KMS-11 (cell line): ENCODE data around the gene CPSF3.

Source experiments
- H2AFZ ChIP-seq: fragments of 200-600 bp; sonication (generic); 2 replicates; pipeline ENCODE4 v1.6.1; 2016; ENCODE audit warnings: antibody characterized with exemption, mixed run types, low read depth
- H3K27ac ChIP-seq: fragments of 200-600 bp; sonication (generic); 2 replicates; pipeline ENCODE4 v1.6.1; 2016; ENCODE audit warnings: mild to moderate bottlenecking, mixed run types
- H3K27me3 ChIP-seq: fragments of 200-600 bp; sonication (generic); 2 replicates; pipeline ENCODE4 v1.6.1; 2017; ENCODE audit warnings: mild to moderate bottlenecking, low read depth, mixed run types, moderate library complexity; ENCODE audit not compliant: insufficient read depth
- H3K36me3 ChIP-seq: fragments of 200-600 bp; sonication (generic); 2 replicates; pipeline ENCODE4 v1.6.1; 2017; ENCODE audit warnings: mild to moderate bottlenecking, mixed run types; ENCODE audit not compliant: insufficient read depth
- H3K4me1 ChIP-seq: fragments of 200-600 bp; sonication (generic); 2 replicates; pipeline ENCODE4 v1.6.1; 2016; ENCODE audit warnings: mild to moderate bottlenecking, low read depth, mixed run types; ENCODE audit not compliant: poor library complexity, severe bottlenecking
- H3K4me2 ChIP-seq: fragments of 200-600 bp; sonication (generic); 2 replicates; pipeline ENCODE4 v1.7.0; 2016; ENCODE audit warnings: mild to moderate bottlenecking, mixed run types
- H3K4me3 ChIP-seq: fragments of 200-600 bp; sonication (generic); IDR thresholded peaks from 2 replicates; pipeline ENCODE4 v1.6.1; 2017; ENCODE audit warnings: low read depth, low read length, mixed read lengths; ENCODE audit not compliant: insufficient read depth
- H3K79me2 ChIP-seq: fragments of 200-600 bp; sonication (generic); 2 replicates; pipeline ENCODE4 v1.6.1; 2016; ENCODE audit warnings: low read depth, mixed run types; ENCODE audit not compliant: insufficient read depth
- H3K9ac ChIP-seq: fragments of 200-600 bp; sonication (generic); 2 replicates; pipeline ENCODE4 v1.6.1; 2016; ENCODE audit warnings: mild to moderate bottlenecking, mixed run types
- H4K20me1 ChIP-seq: fragments of 200-600 bp; sonication (generic); 2 replicates; pipeline ENCODE4 v1.6.1; 2016; ENCODE audit warnings: mild to moderate bottlenecking, mixed run types; ENCODE audit not compliant: insufficient read depth
- TF ChIP-seq, protein P1 (sequence below): fragments of 200-600 bp; sonication (generic); conservative IDR thresholded peaks from 2 replicates; pipeline ENCODE4 v1.6.1; 2017; ENCODE audit warnings: low read depth, mild to moderate bottlenecking, antibody characterized with exemption, low read length, moderate library complexity, mixed read lengths

The CPSF3 gene

DNA sequence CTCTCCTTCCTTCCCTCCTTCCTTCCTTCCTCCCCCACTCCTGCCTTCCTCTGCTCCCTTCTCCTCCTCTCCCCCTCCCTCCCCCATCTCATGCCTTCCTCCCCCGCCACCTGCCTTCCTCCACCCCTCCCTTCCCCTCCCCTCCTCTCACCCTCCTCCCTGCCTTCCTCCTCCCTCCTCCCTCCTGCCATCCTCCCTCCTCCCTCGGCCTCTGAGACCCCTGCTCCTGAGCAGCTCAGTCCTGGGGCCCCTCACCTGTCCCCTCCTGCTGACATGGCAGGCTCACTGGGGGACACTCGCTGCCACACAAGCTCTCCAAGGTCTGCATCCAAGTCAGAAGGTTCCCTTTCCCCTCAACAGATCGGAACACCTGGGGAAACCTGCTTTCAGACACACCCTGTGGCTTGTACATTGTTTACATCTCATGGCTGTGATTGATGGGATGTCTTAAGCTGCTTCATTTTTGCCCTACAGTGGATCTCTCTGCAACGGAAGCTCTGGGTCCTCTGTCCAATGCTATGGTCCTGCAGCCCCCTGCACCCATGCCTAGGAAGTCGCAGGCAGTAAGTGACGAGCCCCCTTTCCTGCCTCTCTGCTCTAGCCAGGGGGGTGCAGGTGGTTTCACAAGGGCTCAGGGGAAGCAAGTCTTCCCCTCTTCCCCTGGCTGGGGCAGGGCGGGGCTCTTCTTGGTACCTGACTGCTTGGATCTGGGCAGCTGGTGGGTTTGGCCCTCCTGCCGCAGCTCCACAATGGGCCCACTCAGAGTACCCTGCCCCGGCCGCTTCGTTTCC, 23.0 kb upstream of the CPSF3 start:
- Histone ChIP-seq H3K4me2 (no peak overlapping the region), H3K79me2 (no peaks in the 10 kb centered on the region), H3K27me3 (no peaks in the 10 kb centered on the region), H3K4me1 (no peaks in the 10 kb centered on the region), H3K9ac (no peak overlapping the region), H3K27ac (no peak overlapping the region), H3K36me3 (no peaks in the 10 kb centered on the region), H2AFZ (no peak overlapping the region), H3K4me3 (no peak overlapping the region), H4K20me1 (no peaks in the 10 kb centered on the region)
- TF ChIP-seq, protein P1, sequence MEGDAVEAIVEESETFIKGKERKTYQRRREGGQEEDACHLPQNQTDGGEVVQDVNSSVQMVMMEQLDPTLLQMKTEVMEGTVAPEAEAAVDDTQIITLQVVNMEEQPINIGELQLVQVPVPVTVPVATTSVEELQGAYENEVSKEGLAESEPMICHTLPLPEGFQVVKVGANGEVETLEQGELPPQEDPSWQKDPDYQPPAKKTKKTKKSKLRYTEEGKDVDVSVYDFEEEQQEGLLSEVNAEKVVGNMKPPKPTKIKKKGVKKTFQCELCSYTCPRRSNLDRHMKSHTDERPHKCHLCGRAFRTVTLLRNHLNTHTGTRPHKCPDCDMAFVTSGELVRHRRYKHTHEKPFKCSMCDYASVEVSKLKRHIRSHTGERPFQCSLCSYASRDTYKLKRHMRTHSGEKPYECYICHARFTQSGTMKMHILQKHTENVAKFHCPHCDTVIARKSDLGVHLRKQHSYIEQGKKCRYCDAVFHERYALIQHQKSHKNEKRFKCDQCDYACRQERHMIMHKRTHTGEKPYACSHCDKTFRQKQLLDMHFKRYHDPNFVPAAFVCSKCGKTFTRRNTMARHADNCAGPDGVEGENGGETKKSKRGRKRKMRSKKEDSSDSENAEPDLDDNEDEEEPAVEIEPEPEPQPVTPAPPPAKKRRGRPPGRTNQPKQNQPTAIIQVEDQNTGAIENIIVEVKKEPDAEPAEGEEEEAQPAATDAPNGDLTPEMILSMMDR: no peak

DNA sequence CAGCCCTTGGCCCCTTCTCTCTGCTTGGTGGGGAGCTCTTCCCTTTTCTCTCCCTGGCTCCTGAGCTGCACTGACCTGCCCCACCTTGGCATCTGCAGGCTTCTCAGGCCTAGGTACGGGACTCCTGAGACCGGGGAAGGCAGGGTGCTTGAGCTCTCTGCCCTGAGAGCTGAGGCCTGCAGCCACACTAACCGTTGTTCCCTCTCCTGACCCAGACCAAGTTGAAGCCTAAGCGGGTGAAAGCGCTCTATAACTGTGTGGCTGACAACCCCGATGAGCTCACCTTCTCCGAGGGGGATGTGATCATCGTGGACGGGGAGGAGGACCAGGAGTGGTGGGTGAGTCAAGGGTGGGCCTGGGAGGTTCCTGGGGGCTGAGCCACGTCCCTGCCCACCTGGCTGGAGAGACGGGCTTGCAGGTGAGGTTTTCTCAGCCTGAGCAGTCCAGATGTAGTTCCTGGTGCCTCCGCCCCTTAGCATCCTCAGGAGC, 22.4 kb upstream of the CPSF3 start:
- H3K9ac ChIP-seq: no peak overlapping the region
- no peak overlapping the region for H3K27ac ChIP-seq
- H3K36me3 ChIP-seq: no peaks in the 10 kb centered on the region
- no peaks in the 10 kb centered on the region for H3K79me2 ChIP-seq
- no peak overlapping the region for H3K4me3 ChIP-seq
- no peaks in the 10 kb centered on the region for H3K4me1 ChIP-seq
- H4K20me1 ChIP-seq: no peaks in the 10 kb centered on the region
- H2AFZ ChIP-seq: no peak overlapping the region
- H3K4me2 ChIP-seq: no peak overlapping the region
- H3K27me3 ChIP-seq: no peaks in the 10 kb centered on the region
- TF ChIP-seq, protein P1: no peak

DNA sequence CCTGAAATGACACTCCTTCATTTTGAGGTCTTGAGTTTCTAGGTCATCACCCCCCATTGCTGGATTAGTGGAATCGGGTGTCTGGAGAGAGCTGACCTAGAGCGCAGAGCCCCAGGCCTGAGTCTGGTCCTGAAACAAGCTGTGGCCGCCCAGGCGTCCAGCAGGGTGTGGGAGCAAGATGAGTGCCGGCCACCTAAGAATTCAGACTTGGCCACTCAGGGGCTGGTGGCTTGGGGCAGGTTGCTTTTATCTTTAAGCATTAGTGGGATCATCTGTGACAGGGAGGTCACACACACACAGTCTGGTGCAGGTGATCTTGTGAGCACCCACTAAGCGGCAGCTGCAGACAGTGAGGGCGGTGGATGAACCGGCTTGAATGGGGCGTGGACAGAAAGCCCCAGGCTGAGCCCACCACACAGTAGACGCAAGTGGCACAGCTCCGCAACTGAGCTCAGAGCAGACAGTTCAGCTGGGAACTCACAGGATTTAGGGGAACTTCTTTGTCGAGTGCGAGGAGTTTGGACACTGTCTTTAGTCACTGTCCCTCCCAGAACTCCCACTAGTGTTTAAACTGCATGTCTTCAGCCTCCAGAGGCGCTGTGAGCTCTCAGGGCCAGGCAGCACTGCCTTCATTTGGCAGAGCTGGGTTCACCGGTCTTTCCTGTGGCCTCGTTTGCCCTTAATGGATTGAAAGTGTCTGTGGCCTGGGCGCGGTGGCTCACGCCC, 21.6 kb upstream of the CPSF3 start:
- H4K20me1 ChIP-seq: no peaks in the 10 kb centered on the region
- no peak overlapping the region for H3K27ac ChIP-seq
- no peak overlapping the region for H3K9ac ChIP-seq
- TF ChIP-seq, protein P1: no peak
- no peak overlapping the region for H3K4me2 ChIP-seq
- no peak overlapping the region for H3K4me3 ChIP-seq
- H3K27me3 ChIP-seq: no peaks in the 10 kb centered on the region
- H3K79me2 ChIP-seq: no peaks in the 10 kb centered on the region
- H3K36me3 ChIP-seq: no peaks in the 10 kb centered on the region
- no peak overlapping the region for H2AFZ ChIP-seq
- no peaks in the 10 kb centered on the region for H3K4me1 ChIP-seq

DNA sequence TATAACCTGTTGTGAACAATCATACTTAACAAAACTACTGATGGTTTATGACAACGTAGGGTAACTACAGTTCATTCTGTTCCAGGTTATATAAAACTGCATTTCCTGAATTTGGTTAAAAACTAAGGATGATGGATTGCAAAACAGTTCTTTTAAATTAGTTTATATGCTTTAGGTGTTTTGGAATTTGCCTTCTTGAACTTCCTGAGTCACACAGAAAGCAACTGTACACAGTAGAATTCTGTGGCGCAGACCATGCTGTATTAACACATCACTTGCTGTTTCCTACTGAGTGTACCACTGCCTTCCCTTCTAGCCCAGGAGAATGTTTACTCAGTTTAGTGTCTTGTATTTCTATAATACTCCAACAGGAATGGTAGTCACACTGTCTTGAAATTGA, 19.5 kb upstream of the CPSF3 start:
- H4K20me1 ChIP-seq: no peaks in the 10 kb centered on the region
- TF ChIP-seq, protein P1: no peak
- H3K36me3 ChIP-seq: no peaks in the 10 kb centered on the region

More for the DNA sequence above, 19.5 kb upstream of the CPSF3 start:
- H3K79me2 ChIP-seq: no peaks in the 10 kb centered on the region
- H3K4me2 ChIP-seq: no peak overlapping the region
- no peak overlapping the region for H3K4me3 ChIP-seq
- H3K27ac ChIP-seq: no peak overlapping the region
- no peaks in the 10 kb centered on the region for H3K4me1 ChIP-seq
- no peaks in the 10 kb centered on the region for H3K27me3 ChIP-seq
- no peak overlapping the region for H2AFZ ChIP-seq
- no peak overlapping the region for H3K9ac ChIP-seq
